DOHH2 (cell line): ENCODE results near the gene SEC14L3.

ENCODE experiments used
- EZH2phosphoT487 ChIP-seq: fragments of 200-600 bp; sonication (generic); IDR thresholded peaks from 2 replicates; pipeline ENCODE4 v1.6.1; 2017; ENCODE audit warnings: borderline replicate concordance, mild to moderate bottlenecking, antibody characterized with exemption, low read length, moderate library complexity, mixed read lengths
- TF ChIP-seq, protein P1 (sequence below): fragments of 200-600 bp; sonication (generic); IDR thresholded peaks from one replicate; pipeline ENCODE4 v1.5.1; 2014; ENCODE audit warnings: antibody characterized with exemption, mild to moderate bottlenecking, low read depth, low read length; ENCODE audit not compliant: poor library complexity, severe bottlenecking

DNA sequence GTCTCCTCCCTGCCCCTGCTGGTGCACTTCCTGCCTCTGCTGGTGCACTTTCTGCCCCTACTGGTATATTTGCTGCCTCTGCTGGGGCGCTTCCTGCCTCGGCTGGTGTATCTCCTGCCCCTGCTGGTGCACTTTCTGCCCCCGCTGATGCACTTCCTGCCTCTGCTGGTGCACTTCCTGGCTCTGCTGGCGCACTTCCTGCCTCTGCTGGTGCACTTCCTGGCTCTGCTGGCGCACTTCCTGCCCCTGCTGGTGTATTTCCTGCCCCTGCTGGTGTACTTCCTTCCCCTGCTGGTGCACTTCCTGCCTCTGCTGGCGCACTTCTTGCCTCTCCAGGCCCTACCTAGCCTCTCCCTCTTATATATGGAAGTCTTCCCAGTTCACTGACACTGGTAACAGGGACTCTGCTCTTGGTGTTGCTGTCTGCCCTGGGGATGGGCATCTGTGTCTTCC, 36.1 kb downstream of the SEC14L3 start:
- TF ChIP-seq, protein P1, sequence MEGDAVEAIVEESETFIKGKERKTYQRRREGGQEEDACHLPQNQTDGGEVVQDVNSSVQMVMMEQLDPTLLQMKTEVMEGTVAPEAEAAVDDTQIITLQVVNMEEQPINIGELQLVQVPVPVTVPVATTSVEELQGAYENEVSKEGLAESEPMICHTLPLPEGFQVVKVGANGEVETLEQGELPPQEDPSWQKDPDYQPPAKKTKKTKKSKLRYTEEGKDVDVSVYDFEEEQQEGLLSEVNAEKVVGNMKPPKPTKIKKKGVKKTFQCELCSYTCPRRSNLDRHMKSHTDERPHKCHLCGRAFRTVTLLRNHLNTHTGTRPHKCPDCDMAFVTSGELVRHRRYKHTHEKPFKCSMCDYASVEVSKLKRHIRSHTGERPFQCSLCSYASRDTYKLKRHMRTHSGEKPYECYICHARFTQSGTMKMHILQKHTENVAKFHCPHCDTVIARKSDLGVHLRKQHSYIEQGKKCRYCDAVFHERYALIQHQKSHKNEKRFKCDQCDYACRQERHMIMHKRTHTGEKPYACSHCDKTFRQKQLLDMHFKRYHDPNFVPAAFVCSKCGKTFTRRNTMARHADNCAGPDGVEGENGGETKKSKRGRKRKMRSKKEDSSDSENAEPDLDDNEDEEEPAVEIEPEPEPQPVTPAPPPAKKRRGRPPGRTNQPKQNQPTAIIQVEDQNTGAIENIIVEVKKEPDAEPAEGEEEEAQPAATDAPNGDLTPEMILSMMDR = peak; percentile 49
- no peak for TF ChIP-seq EZH2phosphoT487
